HTERT RPE-1 (cell line): ENCODE measurements around the gene MAFG.

ENCODE experiments used
- in situ Hi-C: fragments of 300-500 bp; cut with MboI; formaldehyde crosslinking; loops from 4 replicates; pipeline ENCODE4 v1.14.3; 2020; ENCODE audit warnings: low sequenced_read_pairs

Gene MAFG

DNA sequence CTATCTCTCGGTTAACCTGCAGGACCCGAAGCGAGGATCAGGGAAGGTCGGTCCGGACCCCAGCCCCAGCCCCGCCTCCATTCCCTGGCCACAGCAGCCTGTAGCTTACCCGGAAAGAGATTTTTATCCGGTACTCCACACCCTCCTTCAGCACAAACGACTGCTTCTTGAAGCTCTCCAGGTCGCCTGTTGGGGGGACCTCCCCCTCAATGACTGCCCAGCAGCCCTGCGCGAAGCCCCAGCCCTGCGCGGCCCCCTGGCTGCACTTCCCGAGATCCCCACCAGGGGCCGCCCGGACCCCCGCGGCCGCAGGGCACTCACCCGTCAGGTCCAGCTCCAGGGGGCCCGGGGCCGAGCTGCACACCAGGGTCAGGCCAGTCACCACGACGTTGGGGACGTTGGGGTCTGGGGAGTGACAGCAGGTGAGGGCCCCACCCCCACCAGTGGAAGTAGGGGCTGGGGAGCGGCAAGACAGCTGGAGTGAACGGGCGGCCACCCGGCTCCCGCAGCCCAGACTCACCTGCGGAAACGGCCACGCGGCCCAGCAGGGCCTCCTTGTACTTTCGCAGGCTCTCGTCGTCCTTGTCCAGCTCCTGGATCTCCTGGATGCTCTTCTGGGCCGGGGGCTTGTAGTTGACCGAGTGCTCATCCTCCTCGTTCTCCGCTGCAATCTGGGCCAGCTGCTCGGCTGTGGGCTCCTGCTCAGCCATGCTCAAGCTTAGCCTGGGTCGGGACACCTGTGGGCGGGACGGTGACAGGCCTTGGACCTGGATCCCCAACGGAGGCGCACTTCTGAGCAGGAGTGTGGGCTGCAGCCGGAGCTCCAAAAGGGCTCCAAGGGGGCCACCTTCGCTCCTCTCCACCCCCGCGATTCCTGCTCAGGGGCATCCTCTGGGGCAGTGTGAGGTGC, 58.1 kb downstream of the MAFG start:
- in situ Hi-C loops, result no loop called here

DNA sequence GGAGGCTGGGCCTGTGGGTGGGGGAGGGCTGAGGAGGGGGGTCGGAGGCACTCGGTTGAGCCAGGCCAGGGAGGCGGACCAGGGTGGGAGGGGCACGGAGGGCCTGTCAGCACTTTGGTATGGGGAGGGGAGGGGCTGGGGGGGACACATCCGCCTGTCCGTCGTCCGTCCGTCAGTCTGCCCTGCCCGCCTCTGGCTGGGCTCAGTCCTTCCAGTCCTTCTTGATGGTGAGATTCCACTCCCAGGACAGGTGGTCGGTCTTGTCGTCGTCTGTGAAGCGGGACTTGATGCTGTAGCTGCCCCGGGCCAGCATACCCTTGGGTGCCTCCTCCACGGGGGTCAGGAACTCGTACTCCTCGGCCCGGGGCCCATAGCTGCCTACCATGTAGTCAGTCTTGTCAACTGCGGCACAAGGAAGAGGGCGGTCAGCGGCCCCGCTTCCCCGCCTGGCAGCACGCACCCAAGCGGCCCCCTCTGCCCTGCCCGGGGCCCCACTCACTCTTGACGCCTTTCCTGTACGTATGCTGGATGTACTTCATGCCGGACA, 58.8 kb downstream of the MAFG start:
- in situ Hi-C loops, result no loop called here
